OCI-LY3 (cell line): ENCODE measurements around the gene SERBP1.

Experiments
- H2AFZ ChIP-seq: fragments of 200-600, 300-600 bp; shearing (Covaris generic); 2 replicates; pipeline ENCODE4 v1.6.0; 2014; ENCODE audit warnings: antibody characterized with exemption, low read depth, low read length
- H3K27ac ChIP-seq: fragments of 200-600, 300-600 bp; sonication (generic); 2 replicates; pipeline ENCODE4 v1.5.1; 2014; ENCODE audit warnings: mild to moderate bottlenecking, low read length, moderate library complexity, mixed read lengths
- H3K27me3 ChIP-seq: fragments of 200-600, 300-600 bp; sonication (generic); 2 replicates; pipeline ENCODE4 v1.6.1; 2014; ENCODE audit warnings: low read depth, low read length, mixed read lengths
- H3K36me3 ChIP-seq: fragments of 200-600, 300-600 bp; sonication (generic); replicated peaks from 2 replicates; pipeline ENCODE3; 2014; ENCODE audit warnings: low read depth, low read length, mixed read lengths
- H3K4me1 ChIP-seq: fragments of 300-600, 200-600 bp; sonication (generic); 2 replicates; pipeline ENCODE4 v1.6.1; 2014; ENCODE audit warnings: low read length, mixed read lengths
- H3K4me2 ChIP-seq: fragments of 200-600, 300-600 bp; sonication (generic); 2 replicates; pipeline ENCODE4 v1.6.1; 2014; ENCODE audit warnings: low read length, mixed read lengths
- H3K4me3 ChIP-seq: fragments of 300-600, 200-600 bp; sonication (generic); 2 replicates; pipeline ENCODE4 v1.5.1; 2014; ENCODE audit warnings: antibody characterized with exemption, mild to moderate bottlenecking, low read length, moderate library complexity
- H3K79me2 ChIP-seq: fragments of 300-600, 200-600 bp; shearing (Covaris generic); 2 replicates; pipeline ENCODE4 v1.6.1; 2014; ENCODE audit warnings: mild to moderate bottlenecking, low read length, mixed read lengths
- H3K9ac ChIP-seq: fragments of 300-600, 200-600 bp; shearing (Covaris generic); 2 replicates; pipeline ENCODE4 v1.6.0; 2014; ENCODE audit warnings: mild to moderate bottlenecking, low read length, moderate library complexity
- H3K9me3 ChIP-seq: fragments of 200-600, 300-600 bp; shearing (Covaris generic); 2 replicates; pipeline ENCODE4 v1.6.1; 2014; ENCODE audit warnings: low read length, mixed read lengths; ENCODE audit not compliant: insufficient read depth
- H4K20me1 ChIP-seq: fragments of 200-600, 300-600 bp; sonication (generic); 2 replicates; pipeline ENCODE4 v1.6.1; 2016; ENCODE audit warnings: low read length, mixed read lengths; ENCODE audit not compliant: insufficient read depth
- CTCF ChIP-seq: fragments of 200-600, 300-600 bp; sonication (generic); IDR thresholded peaks from 2 replicates; pipeline ENCODE4 v1.5.1; 2014; ENCODE audit warnings: antibody characterized with exemption, low read length, low read depth
- EZH2phosphoT487 ChIP-seq: fragments of 200-600 bp; shearing (Covaris generic); IDR thresholded peaks from 2 replicates; pipeline ENCODE4 v1.6.1; 2018; ENCODE audit warnings: antibody characterized with exemption, mixed run types, low read depth

SERBP1 gene

GRCh38 chr1:67469431-67469830 is 39.2 kb upstream of the SERBP1 start:
- H3K9me3 ChIP-seq: no peaks in the 10 kb centered on the region
- H3K4me1 ChIP-seq: no peaks in the 10 kb centered on the region
- no peak overlapping the region for H3K9ac ChIP-seq
- H3K4me2 ChIP-seq: no peak overlapping the region
- H3K27me3 ChIP-seq: no peaks in the 10 kb centered on the region
- no peak overlapping the region for H3K4me3 ChIP-seq
- TF ChIP-seq EZH2phosphoT487 (no peak), CTCF (no peak)
- H4K20me1 ChIP-seq: no peaks in the 10 kb centered on the region
- no peak overlapping the region for H3K27ac ChIP-seq
- H3K36me3 ChIP-seq: no peaks in the 10 kb centered on the region
- no peaks in the 10 kb centered on the region for H3K79me2 ChIP-seq
- H2AFZ ChIP-seq: no peak overlapping the region

GRCh38 chr1:67468066-67468718 is 38.0 kb upstream of the SERBP1 start:
- Histone ChIP-seq H3K79me2 (no peaks in the 10 kb centered on the region), H3K9me3 (no peaks in the 10 kb centered on the region), H3K27me3 (no peaks in the 10 kb centered on the region), H3K4me2 (no peak overlapping the region), H3K27ac (no peak overlapping the region), H3K36me3 (no peaks in the 10 kb centered on the region), H2AFZ (no peak overlapping the region), H3K9ac (no peak overlapping the region), H4K20me1 (no peaks in the 10 kb centered on the region), H3K4me1 (no peaks in the 10 kb centered on the region), H3K4me3 (no peak overlapping the region)
- TF ChIP-seq CTCF (no peak), EZH2phosphoT487 (no peak)

GRCh38 chr1:67465375-67465774 is 35.2 kb upstream of the SERBP1 start:
- Histone ChIP-seq H3K36me3 (no peaks in the 10 kb centered on the region), H3K27ac (no peak overlapping the region), H3K27me3 (no peaks in the 10 kb centered on the region), H3K79me2 (no peaks in the 10 kb centered on the region), H3K4me2 (no peak overlapping the region), H2AFZ (no peak overlapping the region), H4K20me1 (no peaks in the 10 kb centered on the region), H3K9ac (no peak overlapping the region), H3K4me3 (no peak overlapping the region), H3K9me3 (no peaks in the 10 kb centered on the region), H3K4me1 (no peaks in the 10 kb centered on the region)
- TF ChIP-seq EZH2phosphoT487 (no peak), CTCF (no peak)

- H3K4me2 ChIP-seq: no peak overlapping the region
- H2AFZ ChIP-seq: no peak overlapping the region
- TF ChIP-seq EZH2phosphoT487 (no peak), CTCF (no peak)
Observed at GRCh38 chr1:67464746-67465145, 34.5 kb upstream of the SERBP1 start.

More at GRCh38 chr1:67464746-67465145, 34.5 kb upstream of the SERBP1 start:
- H3K36me3 ChIP-seq: no peaks in the 10 kb centered on the region
- no peaks in the 10 kb centered on the region for H3K9me3 ChIP-seq
- no peak overlapping the region for H3K9ac ChIP-seq
- no peaks in the 10 kb centered on the region for H4K20me1 ChIP-seq
- H3K27ac ChIP-seq: no peak overlapping the region
- no peak overlapping the region for H3K4me3 ChIP-seq
- H3K79me2 ChIP-seq: no peaks in the 10 kb centered on the region
- H3K27me3 ChIP-seq: no peaks in the 10 kb centered on the region
- H3K4me1 ChIP-seq: no peaks in the 10 kb centered on the region
